IMR-90 (cell line): ENCODE measurements around the gene RSU1. TPM values are rescaled to one million over a fixed set of nuclear protein-coding genes. Genes with fewer than 3 reads are reported as not detected.

Experiments used
- ATAC-seq: fragments of 200-7000 bp; cut with Tn5 transposase; 2 replicates; pipeline ENCODE4 v1.9.1; 2020; ENCODE audit warnings: low read depth, mild to moderate bottlenecking, moderate library complexity
- BruUV-seq: library from RNA; stranded (reverse); fragments of 400-500 nt; replicated peaks from 2 replicates; lab custom pipeline; 2021; lab: Mats Ljungman, UMichigan
- CTCF ChIA-PET: fragments of 300-600 bp; formaldehyde crosslinking; extraction: SDS; loops from one replicate; lab custom pipeline; 2021; ENCODE audit warnings: antibody characterized with exemption; lab: Yijun Ruan, JAX
- POLR2A ChIA-PET: fragments of 300-600 bp; sonication (Branson Sonifier 250); formaldehyde crosslinking; loops from one replicate; lab custom pipeline; 2022; ENCODE audit warnings: antibody characterized with exemption; ENCODE audit not compliant: unreplicated experiment; lab: Charles Lee
- DNase-seq: peaks from one replicate; pipeline ENCODE4 v3.0.0; 2013
- H2AFZ ChIP-seq: replicated peaks from 2 replicates; pipeline ENCODE3; 2013; ENCODE audit warnings: low read length, mild to moderate bottlenecking; ENCODE audit not compliant: poor library complexity
- H2AK5ac ChIP-seq: 2 replicates; pipeline ENCODE4 v1.6.1; 2013; ENCODE audit warnings: low read depth, low read length, inconsistent platforms
- H2AK9ac ChIP-seq: replicated peaks from 2 replicates; pipeline ENCODE3; 2013; ENCODE audit warnings: mild to moderate bottlenecking, low read depth, low read length, moderate library complexity; ENCODE audit not compliant: poor library complexity
- H2BK120ac ChIP-seq: 2 replicates; pipeline ENCODE4 v1.6.1; 2013; ENCODE audit warnings: low read depth, low read length, inconsistent platforms
- H2BK15ac ChIP-seq: 3 replicates; pipeline ENCODE4 v1.6.1; 2013; ENCODE audit warnings: low read depth, low read length, inconsistent platforms
- H2BK20ac ChIP-seq: 2 replicates; pipeline ENCODE4 v1.6.1; 2013; ENCODE audit warnings: low read depth, mild to moderate bottlenecking, inconsistent platforms, low read length, moderate library complexity
- H2BK5ac ChIP-seq: 2 replicates; pipeline ENCODE4 v1.6.1; 2013; ENCODE audit warnings: mild to moderate bottlenecking, low read depth, low read length, inconsistent platforms; ENCODE audit not compliant: poor library complexity, severe bottlenecking
- H3K14ac ChIP-seq: replicated peaks from 2 replicates; pipeline ENCODE4 v1.6.1; 2013; ENCODE audit warnings: low read depth, low read length, inconsistent platforms
- H3K18ac ChIP-seq: 2 replicates; pipeline ENCODE4 v1.6.1; 2013; ENCODE audit warnings: low read depth, low read length, control low read depth
- H3K23ac ChIP-seq: 2 replicates; pipeline ENCODE4 v1.6.1; 2013; ENCODE audit warnings: low read depth, low read length, inconsistent platforms
- H3K27ac ChIP-seq: 2 replicates; pipeline ENCODE4 v1.5.1; 2013; ENCODE audit warnings: mild to moderate bottlenecking, control low read depth, low read length; ENCODE audit not compliant: insufficient read depth
- H3K27me3 ChIP-seq: 2 replicates; pipeline ENCODE4 v1.6.1; 2013; ENCODE audit warnings: low read length; ENCODE audit not compliant: control insufficient read depth, insufficient read depth
- H3K36me3 ChIP-seq: 2 replicates; pipeline ENCODE4 v1.6.1; 2013; ENCODE audit warnings: low read length, mixed read lengths; ENCODE audit not compliant: control insufficient read depth, insufficient read depth
- H3K4ac ChIP-seq: 2 replicates; pipeline ENCODE4 v1.6.1; 2013; ENCODE audit warnings: low read depth, low read length, inconsistent platforms
- H3K4me1 ChIP-seq: 2 replicates; pipeline ENCODE4 v1.6.1; 2013; ENCODE audit warnings: low read length, mixed read lengths; ENCODE audit not compliant: control insufficient read depth, insufficient read depth
- H3K4me2 ChIP-seq: 2 replicates; pipeline ENCODE4 v1.6.1; 2013; ENCODE audit warnings: low read depth, mild to moderate bottlenecking, control low read depth, low read length, moderate library complexity
- H3K4me3 ChIP-seq: 2 replicates; pipeline ENCODE4 v1.5.1; 2013; ENCODE audit warnings: low read depth, mild to moderate bottlenecking, control low read depth, low read length, moderate library complexity; ENCODE audit not compliant: insufficient read depth
- H3K56ac ChIP-seq: 2 replicates; pipeline ENCODE4 v1.6.1; 2013; ENCODE audit warnings: low read length, inconsistent platforms; ENCODE audit not compliant: insufficient read depth; ENCODE audit errors: extremely low read depth
- H3K79me1 ChIP-seq, 2 experiments: 2 replicates each; pipeline ENCODE4 v1.6.1; 2013; ENCODE audit warnings: low read length in 2 of 2, inconsistent platforms in 1 of 2, low read depth in 1 of 2
- H3K9ac ChIP-seq: 2 replicates; pipeline ENCODE4 v1.6.1; 2013; ENCODE audit warnings: low read depth, low read length, control low read depth
- H3K9me1 ChIP-seq: 2 replicates; pipeline ENCODE4 v1.6.1; 2013; ENCODE audit warnings: low read length, inconsistent platforms; ENCODE audit not compliant: insufficient read depth
- H3K9me3 ChIP-seq: 2 replicates; pipeline ENCODE4 v1.6.1; 2013; ENCODE audit warnings: low read length; ENCODE audit not compliant: control insufficient read depth, insufficient read depth
- H4K20me1 ChIP-seq: 2 replicates; pipeline ENCODE4 v1.6.1; 2013; ENCODE audit warnings: low read length, inconsistent platforms; ENCODE audit not compliant: insufficient read depth
- H4K5ac ChIP-seq: 2 replicates; pipeline ENCODE4 v1.6.1; 2013; ENCODE audit warnings: mild to moderate bottlenecking, low read depth, low read length, control low read depth
- H4K8ac ChIP-seq, 2 experiments: 2 replicates each; pipeline ENCODE4 v1.6.1; 2013; ENCODE audit warnings: low read depth in 2 of 2, low read length in 2 of 2, control low read depth in 1 of 2, inconsistent platforms in 1 of 2
- H4K91ac ChIP-seq: 2 replicates; pipeline ENCODE4 v1.6.1; 2013; ENCODE audit warnings: low read depth, low read length, inconsistent platforms; ENCODE audit not compliant: insufficient read depth
- BHLHE40 ChIP-seq: fragments of 150-350 bp; IDR thresholded peaks from 2 replicates; pipeline ENCODE4 v1.6.1; 2016; ENCODE audit warnings: mild to moderate bottlenecking, low read depth, low read length
- CEBPB ChIP-seq: IDR thresholded peaks from 2 replicates; pipeline ENCODE4 v1.6.1; 2012; ENCODE audit warnings: low read depth, low read length, improper control_type of control experiment
- POLR2A ChIP-seq: IDR thresholded peaks from 2 replicates; pipeline ENCODE4 v1.6.1; 2012; ENCODE audit warnings: mild to moderate bottlenecking, low read depth, low read length
- SMC3 ChIP-seq: fragments of 150-350 bp; IDR thresholded peaks from 2 replicates; pipeline ENCODE4 v1.6.1; 2016; ENCODE audit warnings: low read depth, mild to moderate bottlenecking, antibody characterized with exemption, low read length, moderate library complexity
- WGBS, 2 experiments: methylation state at CpG; one replicate each; pipeline versions ENCODE4 v1.1.5 to v1.1.7; 2013; ENCODE audit warnings: missing lambda C conversion rate in 2 of 2; ENCODE audit not compliant: insufficient read length in 1 of 2; ENCODE audit errors: extremely low coverage in 2 of 2; 5-methylcytosine and 5-hydroxymethylcytosine counted together
- dilution Hi-C: fragments of 300-500 bp; cut with HindIII; formaldehyde crosslinking; loops from one replicate; pipeline ENCODE4 v1.14.3; 2018; ENCODE audit warnings: low sequenced_read_pairs; ENCODE audit not compliant: unreplicated experiment
- in situ Hi-C: fragments of 300-500 bp; cut with MboI; formaldehyde crosslinking; loops from 3 replicates; pipeline ENCODE4 v1.14.3; 2019; ENCODE audit warnings: low sequenced_read_pairs, inconsistent platforms, mixed read lengths
- intact Hi-C: fragments of 100-400 bp; cut with micrococcal nuclease; formaldehyde crosslinking; loops from 2 replicates; pipeline ENCODE4 v1.10.0; 2022
- polyA plus RNA-seq, 3 experiments: library from polyadenylated mRNA; depleted of rRNA; stranded (reverse); fragments of >200 nt; gene quantifications; 2 replicates each; pipeline ENCODE4 v1.2.3, GENCODE V29; 2012; ENCODE audit warnings: low replicate concordance in 1 of 3
- total RNA-seq: library from RNA; depleted of rRNA; stranded (reverse); fragments of >200 nt; gene quantifications from 2 replicates; pipeline ENCODE4 v1.2.3, GENCODE V29; 2012
- TF ChIP-seq, protein P1 (sequence below): fragments of 150-350 bp; IDR thresholded peaks from 2 replicates; pipeline ENCODE4 v1.6.1; 2016; ENCODE audit warnings: low read depth, mild to moderate bottlenecking, low read length, moderate library complexity, borderline replicate concordance
- TF ChIP-seq, protein P2 (sequence below): conservative IDR thresholded peaks from 2 replicates; pipeline ENCODE4 v1.5.1; 2012; ENCODE audit warnings: mild to moderate bottlenecking, low read depth, low read length, improper control_type of control experiment

Gene RSU1
- total and polyA plus RNA-seq, 2 of the 4 experiments (the other 2 are of a cell fraction): 134 to 148 TPM

DNA sequence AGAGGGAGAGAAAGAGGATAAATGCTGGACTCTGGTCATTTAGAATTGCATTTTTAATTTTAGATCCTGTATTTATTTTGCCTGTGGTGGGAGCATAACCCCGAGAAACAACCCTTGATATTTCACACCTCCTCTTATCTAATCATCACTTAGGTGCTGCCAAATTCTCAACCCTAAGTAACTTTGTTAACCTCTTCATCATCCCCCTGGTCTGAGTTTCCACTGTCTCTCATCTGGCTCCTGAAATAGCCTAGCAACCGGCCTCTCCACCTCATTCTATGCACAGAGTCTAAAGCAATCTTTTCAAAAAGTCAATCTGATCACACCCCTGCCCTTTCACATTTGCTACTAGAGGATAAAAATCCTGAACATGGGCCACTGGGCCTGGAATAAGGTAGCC is 177.1 kb downstream of the RSU1 start:
- WGBS, 2 experiments: 60% methylated on average over 1 of the region's 2 CpGs; no CpG with 5 or more reads in 1 of the 2 experiments
- no peak overlapping the region for H2BK5ac ChIP-seq
- H3K9me1 ChIP-seq: peaks cover 5% of the 10 kb centered on the region; the same call in 1 of the 2 replicates
- no peak overlapping the region for H3K9ac ChIP-seq
- no peaks in the 10 kb centered on the region for H3K9me3 ChIP-seq
- no peak overlapping the region for H3K14ac ChIP-seq
- no peak overlapping the region for H2BK15ac ChIP-seq
- in situ Hi-C loops: no loop called here
- H3K4me2 ChIP-seq: no peak overlapping the region
- no peak overlapping the region for H3K23ac ChIP-seq
- no peak overlapping the region for H4K91ac ChIP-seq
- H3K56ac ChIP-seq: no peak overlapping the region
- H2BK20ac ChIP-seq: no peak overlapping the region
- H3K36me3 ChIP-seq: no peaks in the 10 kb centered on the region
- H4K8ac ChIP-seq: no peak overlapping the region
- DNase-seq (no peak), ATAC-seq (no peak)
- no peaks in the 10 kb centered on the region for H3K27me3 ChIP-seq
- no peak overlapping the region for H2AFZ ChIP-seq
- H2BK120ac ChIP-seq: no peak overlapping the region
- no peak overlapping the region for H3K4me3 ChIP-seq
- ChIA-PET CTCF (no interaction called here), POLR2A (no interaction called here)
- H3K4me1 ChIP-seq: 0 out of 2 replicates have a peak, but pooled peaks cover 2% of the 10 kb centered on the region
- H4K5ac ChIP-seq: no peak overlapping the region
- H4K20me1 ChIP-seq: peaks cover 10% of the 10 kb centered on the region; the same call in 1 of the 2 replicates
- no peak overlapping the region for H2AK5ac ChIP-seq
- BruUV-seq: no TSS peak
- dilution Hi-C loops: no loop called here
- peaks cover 21 to 31% of the 10 kb centered on the region in 2 experiments for H3K79me1 ChIP-seq
- no peak overlapping the region for H3K27ac ChIP-seq
- no peak overlapping the region for H2AK9ac ChIP-seq
- no peak for TF ChIP-seq POLR2A
- TF ChIP-seq, protein P1, sequence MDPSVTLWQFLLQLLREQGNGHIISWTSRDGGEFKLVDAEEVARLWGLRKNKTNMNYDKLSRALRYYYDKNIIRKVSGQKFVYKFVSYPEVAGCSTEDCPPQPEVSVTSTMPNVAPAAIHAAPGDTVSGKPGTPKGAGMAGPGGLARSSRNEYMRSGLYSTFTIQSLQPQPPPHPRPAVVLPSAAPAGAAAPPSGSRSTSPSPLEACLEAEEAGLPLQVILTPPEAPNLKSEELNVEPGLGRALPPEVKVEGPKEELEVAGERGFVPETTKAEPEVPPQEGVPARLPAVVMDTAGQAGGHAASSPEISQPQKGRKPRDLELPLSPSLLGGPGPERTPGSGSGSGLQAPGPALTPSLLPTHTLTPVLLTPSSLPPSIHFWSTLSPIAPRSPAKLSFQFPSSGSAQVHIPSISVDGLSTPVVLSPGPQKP: no peak
- TF ChIP-seq, protein P2, sequence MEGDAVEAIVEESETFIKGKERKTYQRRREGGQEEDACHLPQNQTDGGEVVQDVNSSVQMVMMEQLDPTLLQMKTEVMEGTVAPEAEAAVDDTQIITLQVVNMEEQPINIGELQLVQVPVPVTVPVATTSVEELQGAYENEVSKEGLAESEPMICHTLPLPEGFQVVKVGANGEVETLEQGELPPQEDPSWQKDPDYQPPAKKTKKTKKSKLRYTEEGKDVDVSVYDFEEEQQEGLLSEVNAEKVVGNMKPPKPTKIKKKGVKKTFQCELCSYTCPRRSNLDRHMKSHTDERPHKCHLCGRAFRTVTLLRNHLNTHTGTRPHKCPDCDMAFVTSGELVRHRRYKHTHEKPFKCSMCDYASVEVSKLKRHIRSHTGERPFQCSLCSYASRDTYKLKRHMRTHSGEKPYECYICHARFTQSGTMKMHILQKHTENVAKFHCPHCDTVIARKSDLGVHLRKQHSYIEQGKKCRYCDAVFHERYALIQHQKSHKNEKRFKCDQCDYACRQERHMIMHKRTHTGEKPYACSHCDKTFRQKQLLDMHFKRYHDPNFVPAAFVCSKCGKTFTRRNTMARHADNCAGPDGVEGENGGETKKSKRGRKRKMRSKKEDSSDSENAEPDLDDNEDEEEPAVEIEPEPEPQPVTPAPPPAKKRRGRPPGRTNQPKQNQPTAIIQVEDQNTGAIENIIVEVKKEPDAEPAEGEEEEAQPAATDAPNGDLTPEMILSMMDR: no peak
- no peak for TF ChIP-seq BHLHE40
- no peak for TF ChIP-seq SMC3
- no peak for TF ChIP-seq CEBPB
- H3K4ac ChIP-seq: no peak overlapping the region
- H3K18ac ChIP-seq: no peak overlapping the region
- intact Hi-C loops: no loop called here
